ENCODE data around the gene PRKCD.

Gene PRKCD

DNA sequence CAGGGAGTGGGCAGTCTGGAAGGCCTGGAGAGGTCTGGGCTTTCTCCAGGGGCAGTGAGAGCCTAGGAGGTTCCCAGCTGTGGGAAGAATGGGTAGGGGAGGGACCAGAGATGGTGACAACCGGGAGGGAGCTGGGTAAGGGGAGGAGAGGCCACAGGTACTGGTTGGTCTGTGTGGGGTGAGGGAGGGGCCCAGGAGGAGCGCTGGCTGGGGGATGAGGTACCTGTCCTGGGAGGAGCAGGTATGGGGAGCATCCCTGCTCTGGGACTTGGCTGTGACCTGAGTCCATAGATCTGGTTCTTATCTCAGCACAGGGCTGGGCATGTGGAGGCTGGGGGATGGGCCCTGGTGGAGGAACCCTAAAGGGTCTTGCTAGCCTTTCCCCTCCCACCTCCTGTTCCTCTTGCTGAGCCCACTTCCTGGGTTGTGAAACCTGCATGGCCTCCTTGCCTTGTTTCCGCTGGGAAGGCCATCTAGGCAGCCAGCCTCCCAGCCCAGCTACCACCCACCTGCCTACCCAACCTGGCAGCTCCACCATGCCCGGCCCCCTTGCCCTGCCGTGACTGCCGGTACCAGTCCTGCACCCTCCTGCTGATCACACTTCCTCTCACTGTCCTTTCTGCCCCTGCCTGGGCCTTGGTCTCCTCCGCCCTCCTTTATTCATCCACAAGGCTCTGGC lies 11.0 kb downstream of the PRKCD start:
- DNase-seq, result no peak

DNA sequence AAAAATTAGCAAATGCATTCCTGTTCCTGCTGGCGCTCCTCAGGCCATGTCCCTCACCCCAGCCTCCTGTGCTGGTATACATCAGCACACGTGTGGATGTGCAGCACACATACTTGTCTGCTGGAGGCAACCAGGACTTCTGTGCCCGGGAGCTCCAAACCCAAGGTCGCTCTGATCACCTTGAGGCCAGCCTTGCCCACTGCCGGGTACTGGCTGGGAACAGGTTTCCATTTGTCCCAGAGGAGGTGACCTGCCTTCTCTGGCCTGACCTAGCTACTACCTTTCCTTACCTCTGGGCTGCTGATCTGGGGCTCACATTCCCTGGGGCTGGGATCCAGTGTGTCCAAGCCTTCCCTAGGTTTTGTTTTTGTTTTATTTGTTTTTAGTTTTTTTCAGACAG lies 12.1 kb downstream of the PRKCD start:
- no peak for DNase-seq

DNA sequence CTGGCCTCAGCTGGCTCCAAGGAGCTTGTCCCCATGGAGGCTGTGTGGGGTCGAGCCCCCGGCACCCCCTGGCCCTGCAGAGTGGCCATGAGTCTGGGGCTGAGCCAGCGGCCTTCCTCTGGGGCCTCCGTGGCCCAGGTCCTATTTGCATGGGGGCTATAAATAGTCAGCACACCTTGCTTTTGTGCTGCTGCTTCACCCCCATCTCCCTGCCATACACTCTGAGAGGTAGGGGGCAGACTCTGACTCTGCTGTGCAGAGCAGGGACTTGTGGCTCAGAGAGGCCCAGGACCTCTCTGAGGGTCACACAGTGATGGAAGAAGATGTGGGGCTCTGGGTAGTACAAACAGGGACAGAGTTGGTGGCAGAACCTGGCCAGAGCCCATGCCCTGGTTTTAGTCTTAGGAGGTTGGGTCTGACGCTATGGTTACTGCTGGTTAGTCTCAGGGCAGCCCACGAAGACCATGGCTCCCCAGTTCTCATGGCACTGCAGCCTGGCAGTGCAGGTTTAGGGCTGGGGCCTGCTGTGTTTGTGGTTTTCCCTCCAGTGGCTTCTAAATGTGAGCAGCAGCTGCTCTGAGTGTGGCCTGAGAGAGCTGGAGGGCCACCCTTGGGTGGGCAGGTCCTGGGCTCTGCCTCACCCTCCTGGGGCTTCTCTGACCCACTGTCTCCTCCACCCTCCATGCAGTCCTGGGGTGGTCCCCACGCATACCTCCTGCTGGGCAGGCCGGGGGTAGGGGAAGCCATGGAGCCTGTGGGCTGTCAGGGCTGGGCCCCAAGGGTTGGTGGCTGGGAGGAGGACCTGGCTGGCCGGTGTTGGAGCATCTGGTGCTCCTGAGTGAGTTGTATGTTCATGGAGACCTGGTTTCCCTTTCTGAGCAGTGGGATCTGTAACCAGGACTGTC lies 13.6 kb downstream of the PRKCD start:
- DNase-seq, result no peak

DNA sequence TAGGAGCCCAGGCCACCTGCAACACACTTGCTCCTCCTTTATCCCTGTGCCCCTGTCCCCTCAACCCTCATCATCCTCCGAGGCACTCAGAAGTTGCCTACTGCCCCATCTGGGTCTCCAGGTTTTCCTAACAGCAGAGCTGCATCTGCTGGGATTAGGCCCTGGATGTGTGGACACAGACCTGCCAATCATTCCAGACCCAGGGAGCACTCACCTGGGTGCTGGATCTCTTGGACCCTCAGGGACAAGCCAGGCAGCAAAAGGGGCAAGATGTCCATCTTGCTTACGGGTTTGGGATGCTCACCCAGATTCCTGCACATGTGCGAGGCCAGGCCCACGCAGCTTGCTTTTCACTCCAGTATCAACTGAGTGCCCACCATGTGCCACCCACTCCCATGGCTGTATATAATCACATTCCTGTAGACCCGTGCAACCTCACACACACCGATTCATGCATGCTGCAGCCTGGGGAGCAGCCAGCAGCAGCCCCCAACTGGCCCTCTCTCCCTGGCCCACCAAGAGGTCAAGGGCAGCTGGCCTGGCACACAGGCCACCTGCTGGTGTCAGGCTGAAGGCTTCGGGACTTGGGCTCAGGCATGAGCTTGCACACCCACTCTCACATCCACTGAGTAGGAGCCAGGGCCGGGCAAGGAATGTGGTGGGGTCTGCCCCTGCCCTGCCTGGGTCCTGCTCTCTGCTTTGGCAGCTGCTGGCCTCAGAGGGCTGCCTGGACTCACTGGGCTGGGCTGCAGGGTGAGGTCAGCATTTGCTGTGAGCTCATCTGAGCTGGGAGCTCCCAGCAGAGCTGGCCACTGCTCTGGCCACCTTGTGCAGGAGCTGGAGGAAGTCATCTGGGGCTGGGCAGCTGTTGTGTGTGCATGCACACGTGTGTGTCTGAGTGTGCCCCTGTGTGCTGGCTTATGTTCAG lies 14.9 kb downstream of the PRKCD start:
- no peak for DNase-seq

DNA sequence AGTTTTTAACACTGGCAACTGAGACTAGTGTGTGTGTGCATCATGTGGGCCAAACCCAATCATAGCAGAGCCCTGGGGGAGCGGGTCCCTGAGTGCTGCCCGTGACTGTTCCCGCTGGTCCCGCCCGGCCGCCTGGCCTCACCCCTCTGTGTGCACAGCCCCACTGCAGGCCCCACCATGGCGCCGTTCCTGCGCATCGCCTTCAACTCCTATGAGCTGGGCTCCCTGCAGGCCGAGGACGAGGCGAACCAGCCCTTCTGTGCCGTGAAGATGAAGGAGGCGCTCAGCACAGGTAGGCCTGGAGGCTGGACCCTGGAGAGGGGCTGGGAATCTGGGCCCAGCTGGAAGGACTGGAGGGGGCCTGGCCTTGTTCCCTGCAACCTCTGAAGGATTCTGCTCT lies 17.2 kb downstream of the PRKCD start:
- no peak for DNase-seq

DNA sequence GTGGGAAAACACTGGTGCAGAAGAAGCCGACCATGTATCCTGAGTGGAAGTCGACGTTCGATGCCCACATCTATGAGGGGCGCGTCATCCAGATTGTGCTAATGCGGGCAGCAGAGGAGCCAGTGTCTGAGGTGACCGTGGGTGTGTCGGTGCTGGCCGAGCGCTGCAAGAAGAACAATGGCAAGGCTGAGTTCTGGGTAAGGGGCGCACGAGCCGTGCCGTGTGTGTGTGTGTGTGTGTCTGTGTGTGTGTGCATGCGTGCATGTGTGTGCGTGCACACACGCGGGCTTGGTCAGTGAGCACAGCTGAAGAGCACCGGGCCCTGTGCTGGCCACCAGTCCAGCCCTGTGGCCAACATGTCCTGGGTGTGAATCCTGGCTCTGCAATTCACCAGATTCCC lies 18.6 kb downstream of the PRKCD start:
- DNase-seq, result no peak

DNA sequence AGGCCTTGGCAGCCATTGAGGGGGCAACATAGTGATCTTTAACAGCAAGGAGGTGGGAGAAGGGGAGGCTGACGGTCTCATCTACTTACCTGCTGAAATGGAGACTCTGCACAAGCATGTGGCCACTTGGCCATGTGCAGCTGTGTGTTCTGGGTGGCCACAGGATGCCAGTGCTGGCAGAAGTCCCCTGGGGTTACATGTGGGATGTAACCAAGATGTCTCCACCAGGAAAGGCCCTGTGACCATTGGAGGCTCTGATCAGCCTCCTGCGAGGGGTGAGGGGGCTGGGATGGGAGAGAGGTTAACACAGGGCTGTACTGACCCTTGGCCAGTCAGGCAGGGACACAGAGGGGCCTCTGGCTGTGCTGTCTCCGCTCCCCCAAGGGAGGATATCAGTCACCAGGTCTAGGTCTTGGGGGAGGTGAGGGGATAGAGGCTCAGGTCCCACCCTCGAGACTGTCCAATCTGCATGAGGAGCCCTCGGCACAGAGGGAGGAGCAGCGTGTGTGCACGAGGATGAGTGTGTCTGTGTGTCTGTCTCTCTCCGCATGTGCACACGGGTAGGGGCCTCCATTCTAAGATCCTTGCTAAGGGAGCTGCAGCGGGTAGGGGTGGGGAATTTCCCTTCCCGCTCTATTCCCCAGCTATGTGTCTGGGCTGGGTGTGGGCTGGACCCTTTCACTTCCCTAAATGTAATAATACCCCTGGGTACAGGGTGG lies 19.5 kb downstream of the PRKCD start:
- DNase-seq, result no peak

DNA sequence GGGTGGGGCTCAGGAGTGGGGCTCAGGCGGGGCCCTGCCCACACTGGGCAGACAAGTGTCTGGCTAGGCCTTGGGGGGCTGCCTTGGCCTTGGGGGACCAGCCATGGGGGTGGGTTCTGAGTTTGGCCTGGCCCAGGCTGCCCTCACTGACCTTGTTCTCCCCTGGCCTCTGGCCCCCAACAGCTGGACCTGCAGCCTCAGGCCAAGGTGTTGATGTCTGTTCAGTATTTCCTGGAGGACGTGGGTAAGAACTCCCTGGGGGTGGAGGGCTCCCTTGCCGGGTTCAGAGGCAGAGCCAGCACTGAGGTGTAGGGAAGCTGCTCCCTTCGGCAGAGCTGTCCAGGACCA lies 20.0 kb downstream of the PRKCD start:
- DNase-seq, result no peak

DNA sequence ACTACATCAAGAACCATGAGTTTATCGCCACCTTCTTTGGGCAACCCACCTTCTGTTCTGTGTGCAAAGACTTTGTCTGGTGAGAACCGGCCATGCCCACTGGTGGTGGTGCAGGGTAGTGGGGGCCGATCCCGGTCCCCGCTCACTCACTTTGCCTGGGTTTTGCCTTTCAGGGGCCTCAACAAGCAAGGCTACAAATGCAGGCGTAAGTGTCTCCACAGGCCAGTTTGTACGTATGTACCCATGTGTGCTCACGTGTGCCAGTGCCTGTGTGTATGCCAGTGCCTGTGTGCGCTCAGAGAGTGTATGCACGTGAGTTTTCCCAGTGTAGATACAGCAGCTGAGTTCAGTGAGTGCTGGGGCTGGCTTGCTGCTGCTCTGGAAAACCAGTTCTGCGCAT lies 20.5 kb downstream of the PRKCD start:
- DNase-seq, result no peak

DNA sequence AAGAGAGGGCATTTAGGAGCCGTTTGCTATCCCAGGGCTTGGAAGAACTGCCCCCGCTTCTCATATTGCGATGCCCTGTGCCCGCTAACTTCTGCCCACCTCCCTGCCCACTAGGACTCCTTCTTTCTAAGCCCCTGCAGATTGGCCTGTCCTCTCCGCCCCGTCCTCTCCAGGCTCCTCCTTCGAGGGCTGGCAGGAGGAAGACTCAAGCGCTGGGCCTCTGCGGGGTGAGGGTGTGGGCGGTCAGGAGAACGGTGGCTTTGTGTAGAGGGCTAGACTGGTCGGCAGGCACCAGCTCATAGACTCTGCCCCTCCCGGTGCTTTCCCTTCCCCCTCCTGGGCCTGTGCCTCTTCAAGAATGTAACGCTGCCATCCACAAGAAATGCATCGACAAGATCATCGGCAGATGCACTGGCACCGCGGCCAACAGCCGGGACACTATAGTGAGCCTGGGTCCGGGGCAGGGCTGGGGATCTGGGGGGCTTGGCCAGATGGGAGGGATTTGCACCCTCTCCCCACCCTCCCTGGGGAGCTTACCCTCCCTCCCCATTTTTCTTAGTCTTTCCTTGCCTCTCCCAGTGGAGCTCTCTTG lies 21.9 kb downstream of the PRKCD start:
- DNase-seq, result no peak

DNA sequence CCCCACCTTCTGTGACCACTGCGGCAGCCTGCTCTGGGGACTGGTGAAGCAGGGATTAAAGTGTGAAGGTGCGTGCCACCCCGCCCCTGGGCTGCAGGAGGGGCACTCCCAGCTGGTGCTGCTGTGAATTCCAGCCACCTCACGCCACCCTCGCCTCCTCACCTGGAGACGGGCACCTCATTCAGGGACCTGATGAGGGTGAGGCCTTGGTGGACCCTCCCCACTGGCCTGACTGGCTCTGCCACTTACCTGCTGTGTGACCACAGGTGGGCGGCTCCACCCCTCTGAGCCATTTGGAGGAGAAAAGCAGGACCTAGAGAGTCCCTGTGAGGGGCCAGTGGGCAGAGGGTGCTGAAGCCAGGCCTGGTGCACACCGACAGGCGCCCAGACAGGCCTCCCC lies 22.5 kb downstream of the PRKCD start:
- DNase-seq, result no peak

DNA sequence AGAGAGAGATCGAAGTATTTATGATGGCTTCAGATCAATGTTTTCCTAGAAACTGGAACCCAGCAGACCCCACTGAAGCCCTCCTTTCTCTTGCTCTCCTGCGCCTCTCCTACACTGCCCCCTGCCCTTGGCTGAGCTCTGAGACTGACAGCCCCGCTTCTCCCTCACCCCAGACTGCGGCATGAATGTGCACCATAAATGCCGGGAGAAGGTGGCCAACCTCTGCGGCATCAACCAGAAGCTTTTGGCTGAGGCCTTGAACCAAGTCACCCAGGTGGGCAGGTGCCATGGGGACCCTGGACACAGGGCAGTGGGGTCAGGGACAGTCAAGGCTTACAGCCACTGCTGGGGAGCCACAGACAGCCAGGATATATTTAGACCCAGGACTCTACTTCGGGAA lies 23.7 kb downstream of the PRKCD start:
- no peak for DNase-seq

DNA sequence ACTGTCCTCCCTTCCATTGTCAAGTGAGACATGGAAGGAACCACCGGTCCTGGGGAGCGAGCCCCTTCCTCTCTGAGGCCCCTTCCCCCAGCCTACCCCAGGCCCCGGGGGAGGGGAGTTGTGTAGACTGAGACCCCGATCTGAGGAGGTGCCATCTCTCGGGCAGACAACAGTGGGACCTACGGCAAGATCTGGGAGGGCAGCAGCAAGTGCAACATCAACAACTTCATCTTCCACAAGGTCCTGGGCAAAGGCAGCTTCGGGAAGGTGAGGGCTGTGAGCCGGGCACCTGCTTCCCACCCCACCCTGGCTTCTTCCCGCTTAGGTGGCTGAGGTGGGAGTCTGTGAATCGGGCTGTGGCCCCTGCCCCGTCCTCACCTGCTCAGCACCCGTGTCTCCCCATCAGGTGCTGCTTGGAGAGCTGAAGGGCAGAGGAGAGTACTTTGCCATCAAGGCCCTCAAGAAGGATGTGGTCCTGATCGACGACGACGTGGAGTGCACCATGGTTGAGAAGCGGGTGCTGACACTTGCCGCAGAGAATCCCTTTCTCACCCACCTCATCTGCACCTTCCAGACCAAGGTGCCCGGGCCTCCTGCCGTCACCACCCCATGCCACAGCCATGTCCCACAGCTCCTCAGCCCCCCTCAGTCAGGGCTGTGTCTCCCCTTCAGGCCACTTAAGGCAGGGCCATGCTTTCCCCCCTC lies 24.9 kb downstream of the PRKCD start:
- DNase-seq, result no peak

DNA sequence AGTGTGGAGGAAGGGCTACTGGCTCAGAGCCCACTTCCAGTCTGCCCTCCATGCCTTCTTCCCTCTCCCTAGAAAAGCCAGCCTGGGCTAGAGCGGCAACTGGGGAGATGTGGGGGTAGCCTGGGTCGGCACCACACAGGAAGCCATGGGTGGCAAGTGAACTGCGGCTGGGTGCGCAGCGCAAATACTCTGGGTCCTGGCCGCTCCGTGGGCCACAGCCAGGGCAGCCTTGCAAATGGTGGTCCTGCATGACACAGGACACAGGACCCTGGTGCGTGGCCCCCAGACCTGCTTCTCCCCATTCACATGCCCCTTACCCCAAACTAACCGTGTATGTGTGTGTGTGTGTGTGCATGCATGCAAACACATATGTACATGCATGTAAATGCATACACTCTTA lies 25.7 kb downstream of the PRKCD start:
- no peak for DNase-seq

DNA sequence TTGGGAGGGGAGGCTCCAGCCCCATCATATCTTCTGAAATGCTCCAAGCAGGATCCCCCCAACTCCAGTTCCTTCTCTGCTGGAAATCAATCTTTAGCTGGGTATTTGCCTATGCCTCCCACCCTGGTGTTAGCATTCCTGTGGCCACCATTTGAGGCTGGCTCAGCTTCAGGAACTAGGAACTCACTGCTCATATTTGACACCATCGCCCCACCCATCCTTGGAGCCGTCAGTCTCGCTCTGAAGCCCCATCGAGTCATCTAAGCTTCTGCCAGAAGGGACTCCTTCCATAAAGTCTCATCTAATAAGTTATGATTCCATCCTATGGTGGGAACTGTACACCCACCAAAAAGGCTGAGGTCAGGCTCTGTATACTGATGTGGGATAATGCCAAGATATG lies 26.4 kb downstream of the PRKCD start:
- DNase-seq, result no peak

DNA sequence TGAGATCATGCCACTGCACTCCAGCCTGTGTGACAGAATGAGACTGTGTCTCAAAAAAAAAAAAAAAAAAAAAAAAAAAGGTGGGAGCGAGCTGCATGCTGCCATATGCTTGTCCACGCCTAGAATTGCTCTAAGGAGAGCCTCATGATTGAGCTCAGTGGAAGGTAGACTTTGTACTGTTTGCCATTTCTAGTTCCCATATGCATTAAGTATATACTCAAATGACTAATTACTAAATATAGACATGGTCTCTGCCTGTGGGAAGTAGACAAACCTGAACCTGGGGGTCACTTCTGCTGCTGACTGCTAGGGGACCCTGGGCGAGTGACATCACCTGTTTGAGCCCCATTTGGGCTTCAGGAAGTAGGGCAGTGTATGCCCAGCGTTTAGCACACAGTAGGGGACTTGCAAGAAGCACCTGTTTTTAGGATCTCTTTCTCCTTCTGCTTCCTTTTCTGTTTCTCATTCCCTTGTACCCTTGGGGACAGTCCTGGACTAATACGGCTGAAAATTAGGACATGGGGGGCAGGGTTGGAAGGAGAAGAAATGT lies 27.2 kb downstream of the PRKCD start:
- DNase-seq, result no peak

DNA sequence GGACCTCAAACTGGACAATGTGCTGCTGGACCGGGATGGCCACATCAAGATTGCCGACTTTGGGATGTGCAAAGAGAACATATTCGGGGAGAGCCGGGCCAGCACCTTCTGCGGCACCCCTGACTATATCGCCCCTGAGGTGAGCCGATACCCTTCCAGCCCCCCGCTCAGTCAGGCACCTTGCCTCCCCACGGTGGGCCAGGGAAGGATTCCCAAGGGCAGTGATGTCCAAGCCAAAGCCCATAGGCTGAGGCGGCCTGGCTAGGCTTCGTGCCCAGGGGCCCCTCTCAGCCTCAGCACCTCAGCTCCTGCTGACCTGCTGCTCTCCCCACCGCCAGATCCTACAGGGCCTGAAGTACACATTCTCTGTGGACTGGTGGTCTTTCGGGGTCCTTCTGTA lies 27.7 kb downstream of the PRKCD start:
- no peak for DNase-seq

DNA sequence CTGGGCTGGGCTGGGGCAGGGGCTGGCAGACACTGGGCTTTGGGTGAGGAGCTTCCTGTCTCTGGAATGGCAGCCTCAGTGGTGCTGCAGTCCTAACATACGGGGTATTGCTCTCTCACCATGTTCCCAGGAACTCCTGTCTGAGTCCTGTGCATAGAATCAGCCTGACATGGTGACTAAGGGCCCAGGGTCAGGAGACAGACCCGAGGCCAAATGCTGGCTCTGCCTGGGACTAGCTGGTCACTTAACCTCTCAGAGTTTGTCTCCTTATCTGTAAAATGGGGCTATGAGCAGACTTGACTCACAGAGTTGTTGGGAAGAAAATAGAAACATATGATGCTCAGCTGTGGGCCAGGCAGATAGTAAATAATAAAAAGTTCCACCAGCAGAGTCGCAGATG lies 28.3 kb downstream of the PRKCD start:
- no peak for DNase-seq

DNA sequence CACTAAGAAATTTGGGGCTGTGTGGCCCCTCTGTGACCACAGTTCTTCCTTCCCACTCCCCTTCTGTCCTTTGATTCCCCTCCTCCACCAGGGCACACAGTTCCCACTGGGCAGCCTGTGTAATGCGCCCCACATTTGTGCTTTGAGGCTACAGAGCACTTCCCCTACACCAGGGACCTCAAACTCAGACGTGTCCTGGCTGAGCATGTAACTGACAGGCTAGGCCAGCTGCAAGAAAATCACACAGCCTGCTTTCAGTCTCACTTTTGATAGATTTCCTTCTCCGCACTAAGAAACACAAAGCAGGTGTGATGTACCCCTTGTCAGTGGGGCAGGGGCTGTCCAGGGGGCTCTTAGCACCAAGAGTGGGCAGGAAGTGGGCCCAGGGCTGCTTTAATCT lies 29.6 kb downstream of the PRKCD start:
- DNase-seq, result no peak

DNA sequence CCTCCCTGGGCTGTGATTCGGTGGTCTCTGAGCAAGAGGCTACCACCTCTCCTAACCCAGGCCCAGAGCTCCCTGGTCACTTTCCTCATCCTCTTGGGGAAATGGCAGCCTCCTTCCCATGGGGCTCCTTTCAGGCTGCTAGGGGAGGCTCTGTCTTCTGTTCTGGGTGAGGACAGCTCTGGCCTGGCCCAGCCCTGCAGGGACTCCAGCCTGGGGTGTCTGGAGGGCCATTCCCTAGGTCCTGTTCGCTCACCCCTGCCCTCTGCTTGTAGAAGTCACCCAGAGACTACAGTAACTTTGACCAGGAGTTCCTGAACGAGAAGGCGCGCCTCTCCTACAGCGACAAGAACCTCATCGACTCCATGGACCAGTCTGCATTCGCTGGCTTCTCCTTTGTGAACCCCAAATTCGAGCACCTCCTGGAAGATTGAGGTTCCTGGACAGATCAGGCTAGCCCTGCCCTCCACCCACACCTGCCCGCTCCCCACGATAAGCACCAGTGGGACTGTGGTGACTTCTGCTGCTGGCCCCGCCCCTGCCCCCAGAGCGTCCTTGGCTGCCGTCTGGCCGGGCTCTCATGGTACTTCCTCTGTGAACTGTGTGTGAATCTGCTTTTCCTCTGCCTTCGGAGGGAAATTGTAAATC lies 30.9 kb downstream of the PRKCD start:
- DNase-seq, result no peak

DNA sequence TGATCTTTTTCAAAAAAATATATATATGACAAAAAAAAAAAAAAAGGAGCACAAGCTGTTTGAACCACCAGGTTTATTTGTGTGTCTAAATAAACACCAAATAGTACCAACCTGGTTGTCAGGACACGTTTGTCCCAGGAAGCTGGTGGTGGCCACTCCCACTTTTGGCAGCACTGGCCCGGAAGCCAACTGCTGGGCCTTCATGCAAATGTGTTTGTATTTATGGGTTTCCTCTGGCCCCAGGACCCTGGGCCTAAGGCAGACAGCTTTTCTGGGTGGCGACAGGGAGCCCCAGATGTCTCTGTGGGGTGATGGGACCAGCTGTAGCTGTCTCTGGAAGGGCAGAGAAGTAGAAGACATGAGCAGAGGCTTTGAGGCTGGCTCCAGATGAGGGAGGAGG lies 31.6 kb downstream of the PRKCD start:
- no peak for DNase-seq

Data from NCI-H524 (cell line).